Stomach smooth muscle (tissue), 2 donors: ENCODE measurements around the gene NINJ2.

Experiments
- H3K27ac ChIP-seq: one replicate; pipeline ENCODE4 v1.7.0; 2013; ENCODE audit warnings: mild to moderate bottlenecking, low read length, inconsistent platforms
- H3K27me3 ChIP-seq, 2 donors: one replicate each; pipeline ENCODE4 v1.7.0; 2013; ENCODE audit warnings: low read length in 2 of 2; ENCODE audit not compliant: insufficient read depth in 2 of 2, control insufficient read depth in 1 of 2
- H3K36me3 ChIP-seq, 2 donors: one replicate each; pipeline ENCODE4 v1.7.0; 2013; ENCODE audit warnings: low read length in 2 of 2; ENCODE audit not compliant: control insufficient read depth in 2 of 2, insufficient read depth in 2 of 2
- H3K4me1 ChIP-seq: one replicate; pipeline ENCODE4 v1.7.0; 2013; ENCODE audit warnings: low read length; ENCODE audit not compliant: control insufficient read depth, insufficient read depth
- H3K4me3 ChIP-seq, 2 donors: one replicate each; pipeline ENCODE4 v1.7.0; 2013; ENCODE audit warnings: low read length in 2 of 2
- H3K9ac ChIP-seq, 2 donors: one replicate each; pipeline ENCODE4 v1.7.0; 2013; ENCODE audit warnings: low read length in 2 of 2, mild to moderate bottlenecking in 1 of 2
- H3K9me3 ChIP-seq, 2 donors: one replicate each; pipeline ENCODE4 v1.7.0; 2013; ENCODE audit warnings: low read length in 2 of 2; ENCODE audit not compliant: control insufficient read depth in 2 of 2
- donor health status: healthy.
- donor health status: Pancreatic carcinoma.

Gene NINJ2

GRCh38 chr12:546265-546919 is 116.9 kb downstream of the NINJ2 start:
- Histone ChIP-seq H3K9ac (no peak overlapping the region), H3K36me3 (no peaks in the 10 kb centered on the region), H3K4me3 (no peak overlapping the region), H3K4me1 (peaks cover 5% of the 10 kb centered on the region), H3K9me3 (no peaks in the 10 kb centered on the region), H3K27me3 (peaks cover 13 to 18% of the 10 kb centered on the region in 2 donors), H3K27ac (no peak overlapping the region)

- Histone ChIP-seq H3K9ac (no peak overlapping the region), H3K27me3 (peaks cover 13 to 18% of the 10 kb centered on the region in 2 donors), H3K36me3 (no peaks in the 10 kb centered on the region), H3K9me3 (no peaks in the 10 kb centered on the region), H3K4me1 (peaks cover 5% of the 10 kb centered on the region), H3K27ac (no peak overlapping the region), H3K4me3 (no peak overlapping the region)
Measured at GRCh38 chr12:545835-546234, 117.4 kb downstream of the NINJ2 start.

GRCh38 chr12:544941-545635 is 118.2 kb downstream of the NINJ2 start:
- H3K9ac ChIP-seq: no peak overlapping the region
- H3K9me3 ChIP-seq: no peaks in the 10 kb centered on the region
- peaks cover 13 to 18% of the 10 kb centered on the region in 2 donors for H3K27me3 ChIP-seq
- H3K4me3 ChIP-seq: no peak overlapping the region
- H3K27ac ChIP-seq: no peak overlapping the region
- H3K36me3 ChIP-seq: no peaks in the 10 kb centered on the region
- H3K4me1 ChIP-seq: peaks cover 5% of the 10 kb centered on the region

DNA sequence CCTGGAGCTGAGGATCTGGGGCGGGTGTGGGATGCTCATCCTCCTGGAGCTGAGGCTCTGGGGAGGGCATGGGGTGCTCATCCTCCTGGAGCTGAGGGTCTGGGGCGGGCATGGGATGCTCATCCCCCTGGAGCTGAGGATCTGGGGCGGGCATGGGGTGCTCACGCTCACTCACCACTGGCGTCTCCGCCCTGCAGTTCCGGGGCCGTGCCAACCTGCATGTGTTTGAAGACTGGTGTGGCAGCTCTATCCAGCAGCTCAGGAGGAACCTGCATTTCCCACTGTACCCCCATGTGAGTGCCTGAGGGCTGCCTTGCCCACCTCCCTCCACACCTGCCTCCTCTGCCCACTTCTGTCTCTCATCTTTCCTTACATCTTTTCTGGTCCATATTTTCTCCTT is 119.1 kb downstream of the NINJ2 start:
- Histone ChIP-seq H3K27me3 (peaks cover 13 to 18% of the 10 kb centered on the region in 2 donors), H3K4me3 (no peak overlapping the region), H3K9me3 (no peaks in the 10 kb centered on the region), H3K9ac (no peak overlapping the region), H3K27ac (no peak overlapping the region), H3K4me1 (peaks cover 5% of the 10 kb centered on the region), H3K36me3 (no peaks in the 10 kb centered on the region)

DNA sequence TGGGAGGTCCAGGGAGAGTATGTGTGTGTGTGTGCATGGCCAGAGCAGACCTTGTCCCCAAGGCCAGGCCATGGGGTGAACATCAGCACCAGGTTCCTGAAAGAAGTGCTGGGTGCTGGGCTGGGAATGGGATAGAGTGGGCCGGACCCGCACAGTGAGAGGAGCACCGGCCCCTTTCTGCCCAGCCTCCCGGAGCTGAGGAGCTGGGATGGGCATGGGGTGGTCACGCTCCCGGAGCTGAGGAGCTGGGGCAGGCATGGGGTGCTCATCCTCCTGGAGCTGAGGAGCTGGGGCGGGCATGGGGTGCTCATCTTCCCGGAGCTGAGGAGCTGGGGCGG is 120.2 kb downstream of the NINJ2 start:
- Histone ChIP-seq H3K9ac (no peak overlapping the region), H3K27me3 (peaks cover 13 to 18% of the 10 kb centered on the region in 2 donors), H3K27ac (no peak overlapping the region)

DNA sequence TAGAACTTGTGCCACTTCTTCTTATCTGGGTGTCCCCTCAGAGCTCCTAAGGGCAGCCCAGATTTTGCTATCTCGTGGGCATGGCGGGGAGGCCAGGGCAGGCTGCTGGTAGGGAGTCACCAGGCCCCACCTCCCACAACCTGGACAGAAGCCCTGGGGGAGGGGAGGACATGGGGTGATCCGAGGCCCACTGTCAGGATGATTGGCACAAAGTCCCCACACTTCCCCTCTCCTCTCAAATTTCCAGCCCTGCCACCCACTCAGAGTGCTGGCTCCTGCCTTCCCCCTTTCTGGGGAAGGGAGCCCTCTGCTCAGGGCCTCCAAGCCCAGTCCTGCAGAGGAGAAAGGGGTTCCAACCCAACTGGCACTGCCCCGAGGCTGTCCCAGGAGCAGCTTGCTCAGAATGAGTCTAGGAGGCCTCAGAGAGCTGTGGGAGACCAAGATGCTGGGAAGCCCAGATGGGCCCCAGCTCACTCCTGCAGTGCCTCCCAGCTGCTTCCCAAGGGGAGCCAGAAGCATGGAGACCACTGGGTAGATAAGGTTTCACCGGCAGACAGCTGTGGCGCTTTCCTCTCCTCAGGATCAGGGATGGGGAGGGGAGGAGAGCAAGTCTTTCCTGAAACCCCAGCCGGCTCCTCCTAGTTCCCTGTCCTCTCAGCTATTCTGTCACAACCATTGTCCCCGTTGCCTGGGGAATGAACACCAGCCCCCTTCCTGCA is 120.7 kb downstream of the NINJ2 start:
- Histone ChIP-seq H3K4me3 (no peak overlapping the region), H3K27ac (no peak overlapping the region), H3K9ac (no peak overlapping the region), H3K4me1 (peaks cover 5% of the 10 kb centered on the region), H3K27me3 (peaks cover 8 to 17% of the 10 kb centered on the region in 2 donors), H3K36me3 (no peaks in the 10 kb centered on the region), H3K9me3 (no peaks in the 10 kb centered on the region)

More for the DNA sequence above, 120.2 kb downstream of the NINJ2 start:
- H3K4me3 ChIP-seq: no peak overlapping the region
- H3K4me1 ChIP-seq: peaks cover 5% of the 10 kb centered on the region
- H3K36me3 ChIP-seq: no peaks in the 10 kb centered on the region
- H3K9me3 ChIP-seq: no peaks in the 10 kb centered on the region

- no peak overlapping the region for H3K9ac ChIP-seq
- H3K9me3 ChIP-seq: no peaks in the 10 kb centered on the region
- peaks cover under 1% of the 10 kb centered on the region for H3K4me1 ChIP-seq
- H3K27ac ChIP-seq: no peak overlapping the region
- no peaks in the 10 kb centered on the region for H3K36me3 ChIP-seq
- H3K4me3 ChIP-seq: no peak overlapping the region
- peaks cover 7 to 12% of the 10 kb centered on the region in 2 donors for H3K27me3 ChIP-seq
Measured at GRCh38 chr12:541676-542324, 121.4 kb downstream of the NINJ2 start.

GRCh38 chr12:539540-540310 is 123.5 kb downstream of the NINJ2 start:
- no peaks in the 10 kb centered on the region for H3K36me3 ChIP-seq
- no peaks in the 10 kb centered on the region for H3K4me1 ChIP-seq
- no peak overlapping the region for H3K4me3 ChIP-seq
- H3K9ac ChIP-seq: no peak overlapping the region
- H3K9me3 ChIP-seq: no peaks in the 10 kb centered on the region
- H3K27ac ChIP-seq: no peak overlapping the region
- H3K27me3 ChIP-seq: peaks cover 2 to 6% of the 10 kb centered on the region in 2 donors

DNA sequence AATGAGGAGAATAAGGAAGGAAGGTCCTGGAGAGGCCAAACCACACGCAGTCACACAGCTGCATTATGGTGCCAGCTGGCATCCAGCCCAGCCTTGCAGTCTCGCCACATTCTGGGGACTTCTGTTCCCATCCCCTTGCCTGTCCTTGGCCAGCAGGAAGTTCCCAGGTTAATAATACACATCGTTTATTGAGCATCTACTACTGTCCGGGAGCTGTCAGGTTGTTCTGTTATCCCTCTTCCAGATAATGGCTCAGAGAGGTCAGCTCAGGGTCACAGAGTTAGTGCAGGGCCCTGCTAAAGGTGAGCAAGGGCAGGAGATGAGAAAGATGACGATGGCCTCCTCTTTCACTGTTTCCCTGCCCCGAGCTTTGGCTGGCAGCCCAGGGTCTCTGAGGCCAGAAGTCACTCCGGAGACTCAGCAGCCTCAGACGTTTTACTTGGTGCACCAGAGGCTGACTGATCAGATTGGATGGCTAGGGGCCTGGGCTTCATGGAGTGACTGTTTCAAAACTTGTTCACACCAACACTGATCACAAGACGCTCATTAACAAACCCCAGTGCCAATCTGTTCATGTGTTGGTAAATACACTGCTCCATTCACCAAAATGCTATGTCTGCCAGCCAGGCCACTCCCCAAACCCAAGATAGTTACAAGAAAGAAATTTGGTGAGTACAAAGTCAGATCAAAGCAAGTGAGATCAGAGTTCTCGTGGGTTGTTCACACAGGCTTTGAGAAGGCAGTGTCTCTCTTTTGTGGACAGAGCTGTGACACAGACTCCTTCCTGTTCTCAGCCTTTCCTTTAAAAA is 124.3 kb downstream of the NINJ2 start:
- no peaks in the 10 kb centered on the region for H3K36me3 ChIP-seq
- H3K9me3 ChIP-seq: no peaks in the 10 kb centered on the region
- H3K27me3 ChIP-seq: peaks cover 0 to 2% of the 10 kb centered on the region in 2 donors
- H3K4me1 ChIP-seq: no peaks in the 10 kb centered on the region
- no peak overlapping the region for H3K9ac ChIP-seq
- no peak overlapping the region for H3K4me3 ChIP-seq
- no peak overlapping the region for H3K27ac ChIP-seq
